ENCODE data around the gene DUSP15.

DUSP15 gene

DNA sequence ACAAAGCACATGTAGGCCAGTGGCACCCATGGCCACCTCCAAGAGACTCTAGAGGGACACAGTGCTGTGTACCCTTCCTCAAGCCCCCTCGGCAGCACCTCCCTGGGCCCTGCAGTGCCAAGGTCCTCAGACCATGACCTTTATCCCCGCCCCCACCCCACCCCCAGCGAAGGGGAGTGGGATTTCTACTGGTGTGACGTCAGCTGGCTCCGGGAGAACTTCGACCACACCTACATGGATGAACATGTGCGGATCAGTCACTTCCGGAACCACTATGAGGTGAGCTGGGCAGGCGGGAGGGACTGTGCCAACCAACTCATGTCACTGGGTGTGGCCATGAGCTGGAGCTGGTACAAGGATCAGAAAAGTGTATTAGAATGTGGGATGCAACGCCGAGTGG lies 38.1 kb upstream of the DUSP15 start:
- no peak overlapping the region for H3K27ac ChIP-seq
- H3K36me3 ChIP-seq (replicated peaks), result no peaks in the 10 kb centered on the region
- no peak for DNase-seq
- no peaks in the 10 kb centered on the region for H3K27me3 ChIP-seq (replicated peaks)
- H3K4me3 ChIP-seq (ENCODE audit: low read depth, low read length), result no peak overlapping the region
- TF ChIP-seq, protein P1, sequence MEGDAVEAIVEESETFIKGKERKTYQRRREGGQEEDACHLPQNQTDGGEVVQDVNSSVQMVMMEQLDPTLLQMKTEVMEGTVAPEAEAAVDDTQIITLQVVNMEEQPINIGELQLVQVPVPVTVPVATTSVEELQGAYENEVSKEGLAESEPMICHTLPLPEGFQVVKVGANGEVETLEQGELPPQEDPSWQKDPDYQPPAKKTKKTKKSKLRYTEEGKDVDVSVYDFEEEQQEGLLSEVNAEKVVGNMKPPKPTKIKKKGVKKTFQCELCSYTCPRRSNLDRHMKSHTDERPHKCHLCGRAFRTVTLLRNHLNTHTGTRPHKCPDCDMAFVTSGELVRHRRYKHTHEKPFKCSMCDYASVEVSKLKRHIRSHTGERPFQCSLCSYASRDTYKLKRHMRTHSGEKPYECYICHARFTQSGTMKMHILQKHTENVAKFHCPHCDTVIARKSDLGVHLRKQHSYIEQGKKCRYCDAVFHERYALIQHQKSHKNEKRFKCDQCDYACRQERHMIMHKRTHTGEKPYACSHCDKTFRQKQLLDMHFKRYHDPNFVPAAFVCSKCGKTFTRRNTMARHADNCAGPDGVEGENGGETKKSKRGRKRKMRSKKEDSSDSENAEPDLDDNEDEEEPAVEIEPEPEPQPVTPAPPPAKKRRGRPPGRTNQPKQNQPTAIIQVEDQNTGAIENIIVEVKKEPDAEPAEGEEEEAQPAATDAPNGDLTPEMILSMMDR (IDR thresholded peaks at IDR 0.05; ENCODE audit: low read depth, low read length, missing control alignments), result no peak
- in situ Hi-C loops (cut with HindIII; ENCODE audit: low pct_ligation_motif_present, low sequenced_read_pairs), result no loop called here

DNA sequence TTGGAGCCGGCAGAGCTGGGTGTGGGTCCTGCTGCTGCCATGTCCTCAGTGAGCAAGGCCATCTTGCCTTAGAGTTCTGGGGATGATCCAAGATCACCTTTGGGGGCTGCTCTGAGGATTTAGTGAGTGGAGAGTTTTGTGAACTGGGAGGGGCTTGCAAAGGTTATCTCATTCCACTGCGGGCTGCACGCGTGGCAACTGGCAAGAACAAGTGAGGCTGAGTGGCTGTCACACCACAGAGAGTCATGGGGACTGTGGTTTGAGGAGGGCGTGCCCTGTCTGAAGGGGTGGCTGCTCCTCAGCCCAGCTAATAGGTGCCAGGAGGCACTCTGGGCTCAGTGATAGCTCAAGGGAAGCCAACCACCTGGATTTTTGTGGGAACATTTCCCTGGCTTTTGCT lies 37.7 kb upstream of the DUSP15 start:
- TF ChIP-seq, protein P1 (IDR thresholded peaks at IDR 0.05; ENCODE audit: low read depth, low read length, missing control alignments), result no peak
- DNase-seq, result no peak
- in situ Hi-C loops (cut with HindIII; ENCODE audit: low pct_ligation_motif_present, low sequenced_read_pairs), result no loop called here
- Histone ChIP-seq H3K27ac (no peak overlapping the region), H3K36me3 (replicated peaks) (no peaks in the 10 kb centered on the region), H3K4me3 (ENCODE audit: low read depth, low read length) (no peak overlapping the region), H3K27me3 (replicated peaks) (no peaks in the 10 kb centered on the region)

DNA sequence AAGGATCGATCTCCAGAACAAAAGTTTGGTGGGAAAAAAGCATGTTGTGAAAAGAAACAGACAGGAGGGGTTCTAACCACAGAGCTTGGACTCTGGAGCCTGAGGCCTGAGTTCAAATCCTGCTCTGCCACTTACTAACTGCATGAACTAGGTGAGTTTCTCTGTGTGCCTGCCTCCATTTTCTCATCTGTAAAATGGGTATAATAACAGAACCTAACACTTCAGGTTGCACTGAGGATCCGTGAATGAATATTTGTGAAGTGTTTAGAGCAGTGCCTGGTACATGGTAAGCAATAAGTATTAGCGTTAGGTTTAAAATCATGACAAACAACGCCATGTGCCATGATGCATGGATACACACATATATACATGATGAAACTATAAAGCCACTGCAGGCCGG lies 36.7 kb upstream of the DUSP15 start:
- Histone ChIP-seq H3K4me3 (ENCODE audit: low read depth, low read length) (no peak overlapping the region), H3K27ac (no peak overlapping the region), H3K36me3 (replicated peaks) (no peaks in the 10 kb centered on the region), H3K27me3 (replicated peaks) (no peaks in the 10 kb centered on the region)
- in situ Hi-C loops (cut with HindIII; ENCODE audit: low pct_ligation_motif_present, low sequenced_read_pairs), result no loop called here
- TF ChIP-seq, protein P1 (IDR thresholded peaks at IDR 0.05; ENCODE audit: low read depth, low read length, missing control alignments), result no peak
- DNase-seq, result no peak

DNA sequence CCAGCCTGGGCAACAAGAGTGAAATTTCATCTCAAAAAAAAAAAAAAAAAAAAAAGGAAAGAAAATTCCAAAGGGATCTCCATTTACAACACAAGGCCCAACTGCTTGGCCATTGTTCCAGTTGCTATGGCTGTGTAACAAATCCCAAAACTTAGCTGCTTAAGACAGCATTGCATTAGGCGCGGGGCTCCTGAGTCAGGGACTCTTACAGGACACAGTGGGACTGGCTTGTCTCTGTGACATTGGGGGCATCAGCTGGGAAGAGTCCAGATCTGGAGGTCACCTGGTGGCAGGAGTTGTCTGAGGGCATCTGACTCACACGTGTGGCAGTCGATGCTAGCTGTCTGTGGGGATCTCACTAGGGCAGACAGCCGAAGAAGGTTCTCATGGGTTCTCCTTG lies 35.7 kb upstream of the DUSP15 start:
- DNase-seq, result no peak
- Histone ChIP-seq H3K27me3 (replicated peaks) (no peaks in the 10 kb centered on the region), H3K36me3 (replicated peaks) (no peaks in the 10 kb centered on the region), H3K4me3 (ENCODE audit: low read depth, low read length) (no peak overlapping the region), H3K27ac (no peak overlapping the region)
- TF ChIP-seq, protein P1 (IDR thresholded peaks at IDR 0.05; ENCODE audit: low read depth, low read length, missing control alignments), result no peak
- in situ Hi-C loops (cut with HindIII; ENCODE audit: low pct_ligation_motif_present, low sequenced_read_pairs), result no loop called here

DNA sequence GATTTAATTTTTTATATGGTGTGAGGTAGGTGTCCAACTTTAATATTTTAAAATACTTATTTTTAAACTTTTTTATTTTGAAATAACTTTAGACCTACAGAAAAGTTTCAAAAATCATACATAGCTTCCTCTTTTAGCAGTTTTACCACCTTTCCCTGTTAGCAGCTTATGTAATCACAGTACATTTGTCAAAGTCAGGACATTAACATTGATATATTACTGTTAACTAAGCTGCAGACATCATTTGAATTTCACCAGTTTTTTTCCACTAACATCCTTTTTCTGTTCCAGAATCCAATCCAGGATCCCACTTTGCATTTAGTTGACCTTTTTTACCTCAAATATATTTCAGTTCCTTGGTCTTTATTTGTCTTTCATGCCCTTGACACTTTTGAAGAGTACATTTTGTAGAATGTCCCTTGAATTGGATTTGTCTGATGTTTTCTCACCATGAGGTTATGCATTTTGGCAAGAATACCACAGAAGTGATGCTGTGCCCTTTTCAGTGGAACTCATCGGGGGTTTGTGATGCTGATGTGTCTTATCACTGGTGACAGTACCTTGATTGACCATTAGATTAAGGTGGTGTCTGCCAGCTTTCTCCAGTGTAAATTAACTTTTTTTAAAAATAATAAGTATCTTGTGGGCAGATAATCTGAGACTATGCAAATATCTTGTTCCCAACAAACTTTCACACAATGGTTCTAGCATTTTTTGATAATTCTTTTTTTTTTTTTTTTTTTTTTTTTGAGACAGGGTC lies 33.5 kb upstream of the DUSP15 start:
- in situ Hi-C loops (cut with HindIII; ENCODE audit: low pct_ligation_motif_present, low sequenced_read_pairs), result no loop called here
- Histone ChIP-seq H3K36me3 (replicated peaks) (no peaks in the 10 kb centered on the region), H3K27ac (no peak overlapping the region), H3K4me3 (ENCODE audit: low read depth, low read length) (no peak overlapping the region), H3K27me3 (replicated peaks) (no peaks in the 10 kb centered on the region)
- TF ChIP-seq, protein P1 (IDR thresholded peaks at IDR 0.05; ENCODE audit: low read depth, low read length, missing control alignments), result no peak
- no peak for DNase-seq

DNA sequence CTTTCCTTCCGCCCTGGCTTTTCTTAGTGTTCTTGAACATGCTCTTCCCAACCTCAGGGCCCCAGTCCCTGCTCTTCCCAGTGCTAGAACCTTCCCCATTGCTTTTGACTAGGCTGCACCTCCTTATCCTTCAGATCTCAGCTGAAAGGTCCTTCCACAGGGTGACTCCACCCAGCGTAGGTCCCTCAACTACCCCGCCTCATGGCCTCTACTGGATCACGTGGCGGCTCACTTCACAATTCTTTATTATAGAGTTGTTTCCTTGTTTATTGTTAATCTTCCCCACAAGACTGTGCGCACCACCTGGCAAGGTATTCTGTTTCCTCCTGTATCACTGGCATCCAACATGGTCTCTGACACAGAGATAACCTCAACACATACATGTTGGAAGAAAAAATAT lies 31.3 kb upstream of the DUSP15 start:
- no peak overlapping the region for H3K27ac ChIP-seq
- H3K27me3 ChIP-seq (replicated peaks), result no peaks in the 10 kb centered on the region
- DNase-seq, result no peak
- TF ChIP-seq, protein P1 (IDR thresholded peaks at IDR 0.05; ENCODE audit: low read depth, low read length, missing control alignments), result no peak
- in situ Hi-C loops (cut with HindIII; ENCODE audit: low pct_ligation_motif_present, low sequenced_read_pairs), result no loop called here
- H3K36me3 ChIP-seq (replicated peaks), result no peaks in the 10 kb centered on the region
- H3K4me3 ChIP-seq (ENCODE audit: low read depth, low read length), result no peak overlapping the region
